Transverse colon (tissue), 4 donors: ENCODE results near the gene PLCG2.

Source experiments
- CTCF ChIP-seq, 5 experiments: fragments of 200-600 bp in 3 of 5; fragments of 450-650 bp in 2 of 5; sonication (generic) in 3 of 5; IDR thresholded peaks; 1 replicate in 2 of 5; 2 replicates in 3 of 5; pipeline ENCODE4 v1.5.1; 2016 to 2017; ENCODE audit warnings: antibody characterized with exemption in 5 of 5, inconsistent platforms in 3 of 5, mild to moderate bottlenecking in 2 of 5, moderate library complexity in 1 of 5
- EP300 ChIP-seq: sonication (generic); formaldehyde crosslinking; IDR thresholded peaks from one replicate; pipeline ENCODE4 v1.6.1; 2017; ENCODE audit warnings: antibody characterized with exemption, low read depth
- POLR2A ChIP-seq: fragments of 450-650 bp; IDR thresholded peaks from one replicate; pipeline ENCODE4 v1.6.1; 2016; ENCODE audit warnings: antibody characterized with exemption, mild to moderate bottlenecking, moderate library complexity
- POLR2AphosphoS5 ChIP-seq, 3 donors: sonication (generic); formaldehyde crosslinking; IDR thresholded peaks; one replicate each; pipeline ENCODE4 v1.6.1; 2016; ENCODE audit warnings: antibody characterized with exemption in 3 of 3

DNA sequence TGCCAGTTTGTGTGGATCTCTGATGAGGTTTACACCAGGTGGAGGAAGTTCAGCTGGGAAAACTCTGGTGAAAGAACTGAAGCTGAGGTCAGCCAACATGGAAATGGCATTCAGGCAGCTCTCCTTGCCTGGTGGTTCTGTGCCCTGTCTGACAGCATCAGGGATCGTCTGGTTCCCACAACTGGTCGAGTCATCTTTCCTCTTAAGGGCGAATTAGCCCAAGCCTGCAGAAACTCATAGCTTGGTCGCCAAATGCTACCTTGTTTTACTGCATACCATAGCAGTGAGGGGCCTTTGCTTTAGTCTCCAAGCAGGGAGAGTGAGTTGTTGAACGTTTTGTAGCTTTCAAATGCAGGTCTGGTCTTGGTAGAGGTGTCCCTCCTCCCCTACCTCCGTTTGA, 7.2 kb downstream of the PLCG2 start:
- TF ChIP-seq CTCF (IDR thresholded peaks at IDR 0.05) = no peak
- no peak for TF ChIP-seq POLR2AphosphoS5 (IDR thresholded peaks at IDR 0.05)
- TF ChIP-seq EP300 = no peak
- no peak for TF ChIP-seq POLR2A
